Measurements from ENCODE around the gene ARL6IP5. TPM values are rescaled to one million over a fixed set of nuclear protein-coding genes. Genes with fewer than 3 reads are reported as not detected.

Gene ARL6IP5
- total and polyA plus RNA-seq, 4 donors = 25.1 to 46.0 (median 33.8) TPM

DNA sequence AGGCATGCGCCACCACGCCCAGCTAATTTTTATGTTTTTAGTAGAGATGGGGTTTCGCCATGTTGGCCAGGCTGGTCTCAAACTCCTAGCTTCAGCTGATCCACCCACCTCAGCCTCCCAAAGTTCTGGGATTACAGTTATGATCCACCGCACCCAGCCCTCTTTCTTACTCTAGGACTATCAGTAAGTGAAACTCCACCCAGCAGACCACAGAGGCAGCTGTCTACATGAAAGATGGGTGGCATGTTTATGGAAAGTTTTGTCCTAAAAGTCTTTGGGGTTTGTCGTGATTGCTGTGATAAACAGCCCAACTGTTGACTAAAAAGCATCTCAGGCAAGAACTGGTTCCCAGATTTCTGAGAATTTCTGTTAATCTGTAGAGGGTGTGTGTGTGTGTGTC, 10.9 kb downstream of the ARL6IP5 start (continued):
- TF ChIP-seq RAD21 (IDR thresholded peaks at IDR 0.05) = no peak

DNA sequence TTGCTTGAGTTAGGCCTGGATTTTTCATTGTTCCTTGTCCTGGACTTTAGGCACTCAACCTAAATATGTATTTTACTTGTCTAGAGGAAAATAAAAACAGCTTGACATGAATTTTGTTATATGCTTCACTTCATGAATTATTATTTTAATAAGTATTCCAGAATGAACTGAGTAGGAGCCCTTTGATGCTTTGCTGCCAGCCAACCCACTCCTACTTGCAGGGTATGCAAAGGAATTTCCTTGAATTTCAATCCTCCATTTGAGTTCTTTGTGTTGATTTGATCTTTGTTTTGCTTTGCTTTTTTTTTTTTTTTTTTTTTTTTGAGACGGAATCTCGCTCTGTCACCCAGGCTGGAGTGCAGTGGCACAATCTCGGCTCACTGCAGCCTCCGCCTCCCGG, 11.6 kb downstream of the ARL6IP5 start:
- Histone ChIP-seq H3K27me3 (ENCODE audit: control insufficient read depth in 4 of 4, insufficient read depth in 4 of 4, low read length in 3 of 4) (no peaks in the 10 kb centered on the region), H3K27ac (ENCODE audit: low read depth in 1 of 2, low read length in 2 of 2) (no peak overlapping the region), H3K4me3 (ENCODE audit: low read depth in 1 of 3, low read length in 3 of 3) (no peak overlapping the region), H3K4me1 (ENCODE audit: control insufficient read depth in 4 of 4, insufficient read depth in 4 of 4, low read length in 3 of 4) (peaks cover 5 to 26% (median 22%) of the 10 kb centered on the region in 4 donors), H3K9ac (ENCODE audit: low read depth in 1 of 2, low read length in 2 of 2) (no peak overlapping the region), H3K9me3 (ENCODE audit: control insufficient read depth in 4 of 4, low read length in 3 of 4) (no peaks in the 10 kb centered on the region), H3K36me3 (ENCODE audit: control insufficient read depth in 4 of 4, insufficient read depth in 3 of 4, low read depth in 1 of 4, low read length in 3 of 4) (no peaks in the 10 kb centered on the region)
- no peak for TF ChIP-seq NR2F2 (IDR thresholded peaks at IDR 0.05)
- no peak for DNase-seq (ENCODE audit: low spot score)
- WGBS = 95% methylated on average over 4 of the region's 5 CpGs

DNA sequence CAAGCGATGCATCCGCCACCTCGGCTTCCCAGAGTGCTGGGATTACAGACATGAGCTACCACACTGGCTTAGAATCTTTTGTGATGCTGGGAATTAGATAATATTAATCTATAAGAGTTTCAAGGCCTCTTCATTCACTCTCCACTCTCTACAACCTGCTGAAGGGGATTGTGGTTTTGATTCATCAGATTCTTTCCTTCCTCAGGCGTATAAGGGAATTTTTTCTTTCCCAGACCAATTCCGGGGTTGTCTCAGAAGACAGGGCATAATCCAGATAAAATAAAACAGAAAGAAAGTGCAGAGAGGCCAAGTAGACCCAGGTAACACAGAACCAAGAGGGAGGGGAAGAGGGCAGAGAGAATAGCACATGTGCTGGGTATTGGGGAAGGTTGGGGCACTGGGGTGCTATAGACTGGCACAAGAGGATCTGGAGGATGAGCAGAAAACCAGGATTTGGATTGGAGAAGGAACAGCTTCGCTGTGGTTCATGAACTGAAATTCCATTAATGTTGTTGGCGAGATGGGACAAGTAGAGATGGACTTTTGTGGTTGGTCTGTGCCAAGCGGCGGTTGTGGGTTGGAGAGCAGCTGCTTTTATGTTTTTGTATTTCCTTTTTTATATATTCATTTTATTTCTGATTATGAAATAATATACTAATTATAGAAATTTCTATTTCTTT, 12.8 kb downstream of the ARL6IP5 start:
- WGBS = 92% methylated on average over 9 of the region's 9 CpGs
- Histone ChIP-seq H3K36me3 (ENCODE audit: control insufficient read depth in 4 of 4, insufficient read depth in 3 of 4, low read depth in 1 of 4, low read length in 3 of 4) (peaks cover 0 to 9% (median 5%) of the 10 kb centered on the region in 4 donors), H3K4me1 (ENCODE audit: control insufficient read depth in 4 of 4, insufficient read depth in 4 of 4, low read length in 3 of 4) (peaks cover 6 to 14% (median 12%) of the 10 kb centered on the region in 4 donors), H3K27me3 (ENCODE audit: control insufficient read depth in 4 of 4, insufficient read depth in 4 of 4, low read length in 3 of 4) (no peaks in the 10 kb centered on the region), H3K27ac (ENCODE audit: low read depth in 1 of 2, low read length in 2 of 2) (no peak overlapping the region), H3K4me3 (ENCODE audit: low read depth in 1 of 3, low read length in 3 of 3) (no peak overlapping the region), H3K9ac (ENCODE audit: low read depth in 1 of 2, low read length in 2 of 2) (no peak overlapping the region), H3K9me3 (ENCODE audit: control insufficient read depth in 4 of 4, low read length in 3 of 4) (no peaks in the 10 kb centered on the region)
- no peak for DNase-seq (ENCODE audit: low spot score)
- TF ChIP-seq FOXA2 (IDR thresholded peaks at IDR 0.05) (no peak), HNF4A (conservative IDR thresholded peaks at IDR 0.05) (no peak), GABPA (IDR thresholded peaks at IDR 0.05 in 1 of 2, conservative IDR thresholded peaks at IDR 0.05 in 1 of 2) (no peak), RXRA (IDR thresholded peaks at IDR 0.05) (no peak)
- TF ChIP-seq, protein P1, sequence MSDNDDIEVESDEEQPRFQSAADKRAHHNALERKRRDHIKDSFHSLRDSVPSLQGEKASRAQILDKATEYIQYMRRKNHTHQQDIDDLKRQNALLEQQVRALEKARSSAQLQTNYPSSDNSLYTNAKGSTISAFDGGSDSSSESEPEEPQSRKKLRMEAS (IDR thresholded peaks at IDR 0.05) = no peak
- TF ChIP-seq, protein P2, sequence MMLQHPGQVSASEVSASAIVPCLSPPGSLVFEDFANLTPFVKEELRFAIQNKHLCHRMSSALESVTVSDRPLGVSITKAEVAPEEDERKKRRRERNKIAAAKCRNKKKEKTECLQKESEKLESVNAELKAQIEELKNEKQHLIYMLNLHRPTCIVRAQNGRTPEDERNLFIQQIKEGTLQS (IDR thresholded peaks at IDR 0.05) = no peak

DNA sequence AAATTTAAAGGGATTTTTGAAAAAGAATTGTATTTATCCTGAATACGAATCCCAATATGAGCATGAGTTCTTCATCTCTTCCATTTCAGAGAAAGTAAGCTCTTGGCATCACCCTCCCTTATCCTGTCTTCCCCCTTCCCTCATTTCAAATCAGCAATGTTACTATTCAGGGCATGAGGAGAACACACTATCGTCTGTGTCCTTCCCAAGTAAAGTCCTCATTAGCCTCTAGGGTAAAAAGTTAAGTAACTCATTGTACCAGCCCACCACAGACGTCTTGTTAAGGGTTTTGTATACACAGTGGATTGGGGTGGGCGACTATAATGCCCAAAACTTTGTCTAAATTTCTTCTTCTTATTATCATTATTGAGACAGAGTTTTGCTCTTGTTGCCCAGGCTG, 14.8 kb downstream of the ARL6IP5 start:
- H3K27me3 ChIP-seq (ENCODE audit: control insufficient read depth in 4 of 4, insufficient read depth in 4 of 4, low read length in 3 of 4) = no peaks in the 10 kb centered on the region
- no peak for DNase-seq (ENCODE audit: low spot score)
- H3K27ac ChIP-seq (ENCODE audit: low read depth in 1 of 2, low read length in 2 of 2) = no peak overlapping the region
- H3K4me3 ChIP-seq (ENCODE audit: low read depth in 1 of 3, low read length in 3 of 3) = no peak overlapping the region
- WGBS = 92% methylated on average over 4 of the region's 4 CpGs
- no peak overlapping the region for H3K9ac ChIP-seq (ENCODE audit: low read depth in 1 of 2, low read length in 2 of 2)
- no peaks in the 10 kb centered on the region for H3K9me3 ChIP-seq (ENCODE audit: control insufficient read depth in 4 of 4, low read length in 3 of 4)
- TF ChIP-seq GABPA (IDR thresholded peaks at IDR 0.05 in 1 of 2, conservative IDR thresholded peaks at IDR 0.05 in 1 of 2) (no peak), SP1 (IDR thresholded peaks at IDR 0.05) (no peak), RXRA (IDR thresholded peaks at IDR 0.05) (no peak), NR2F2 (IDR thresholded peaks at IDR 0.05) (no peak), RAD21 (IDR thresholded peaks at IDR 0.05) (no peak), HNF4A (conservative IDR thresholded peaks at IDR 0.05) (no peak)
- TF ChIP-seq, protein P3, sequence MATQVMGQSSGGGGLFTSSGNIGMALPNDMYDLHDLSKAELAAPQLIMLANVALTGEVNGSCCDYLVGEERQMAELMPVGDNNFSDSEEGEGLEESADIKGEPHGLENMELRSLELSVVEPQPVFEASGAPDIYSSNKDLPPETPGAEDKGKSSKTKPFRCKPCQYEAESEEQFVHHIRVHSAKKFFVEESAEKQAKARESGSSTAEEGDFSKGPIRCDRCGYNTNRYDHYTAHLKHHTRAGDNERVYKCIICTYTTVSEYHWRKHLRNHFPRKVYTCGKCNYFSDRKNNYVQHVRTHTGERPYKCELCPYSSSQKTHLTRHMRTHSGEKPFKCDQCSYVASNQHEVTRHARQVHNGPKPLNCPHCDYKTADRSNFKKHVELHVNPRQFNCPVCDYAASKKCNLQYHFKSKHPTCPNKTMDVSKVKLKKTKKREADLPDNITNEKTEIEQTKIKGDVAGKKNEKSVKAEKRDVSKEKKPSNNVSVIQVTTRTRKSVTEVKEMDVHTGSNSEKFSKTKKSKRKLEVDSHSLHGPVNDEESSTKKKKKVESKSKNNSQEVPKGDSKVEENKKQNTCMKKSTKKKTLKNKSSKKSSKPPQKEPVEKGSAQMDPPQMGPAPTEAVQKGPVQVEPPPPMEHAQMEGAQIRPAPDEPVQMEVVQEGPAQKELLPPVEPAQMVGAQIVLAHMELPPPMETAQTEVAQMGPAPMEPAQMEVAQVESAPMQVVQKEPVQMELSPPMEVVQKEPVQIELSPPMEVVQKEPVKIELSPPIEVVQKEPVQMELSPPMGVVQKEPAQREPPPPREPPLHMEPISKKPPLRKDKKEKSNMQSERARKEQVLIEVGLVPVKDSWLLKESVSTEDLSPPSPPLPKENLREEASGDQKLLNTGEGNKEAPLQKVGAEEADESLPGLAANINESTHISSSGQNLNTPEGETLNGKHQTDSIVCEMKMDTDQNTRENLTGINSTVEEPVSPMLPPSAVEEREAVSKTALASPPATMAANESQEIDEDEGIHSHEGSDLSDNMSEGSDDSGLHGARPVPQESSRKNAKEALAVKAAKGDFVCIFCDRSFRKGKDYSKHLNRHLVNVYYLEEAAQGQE (IDR thresholded peaks at IDR 0.05) = no peak
- TF ChIP-seq, protein P1 (IDR thresholded peaks at IDR 0.05) = no peak
- TF ChIP-seq, protein P4, sequence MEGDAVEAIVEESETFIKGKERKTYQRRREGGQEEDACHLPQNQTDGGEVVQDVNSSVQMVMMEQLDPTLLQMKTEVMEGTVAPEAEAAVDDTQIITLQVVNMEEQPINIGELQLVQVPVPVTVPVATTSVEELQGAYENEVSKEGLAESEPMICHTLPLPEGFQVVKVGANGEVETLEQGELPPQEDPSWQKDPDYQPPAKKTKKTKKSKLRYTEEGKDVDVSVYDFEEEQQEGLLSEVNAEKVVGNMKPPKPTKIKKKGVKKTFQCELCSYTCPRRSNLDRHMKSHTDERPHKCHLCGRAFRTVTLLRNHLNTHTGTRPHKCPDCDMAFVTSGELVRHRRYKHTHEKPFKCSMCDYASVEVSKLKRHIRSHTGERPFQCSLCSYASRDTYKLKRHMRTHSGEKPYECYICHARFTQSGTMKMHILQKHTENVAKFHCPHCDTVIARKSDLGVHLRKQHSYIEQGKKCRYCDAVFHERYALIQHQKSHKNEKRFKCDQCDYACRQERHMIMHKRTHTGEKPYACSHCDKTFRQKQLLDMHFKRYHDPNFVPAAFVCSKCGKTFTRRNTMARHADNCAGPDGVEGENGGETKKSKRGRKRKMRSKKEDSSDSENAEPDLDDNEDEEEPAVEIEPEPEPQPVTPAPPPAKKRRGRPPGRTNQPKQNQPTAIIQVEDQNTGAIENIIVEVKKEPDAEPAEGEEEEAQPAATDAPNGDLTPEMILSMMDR (IDR thresholded peaks at IDR 0.05; ENCODE audit: low read depth, low read length, missing input control) = no peak
- H3K4me1 ChIP-seq (ENCODE audit: control insufficient read depth in 4 of 4, insufficient read depth in 4 of 4, low read length in 3 of 4) = peaks cover 0 to 2% (median 0%) of the 10 kb centered on the region in 4 donors
- H3K36me3 ChIP-seq (ENCODE audit: control insufficient read depth in 4 of 4, insufficient read depth in 3 of 4, low read depth in 1 of 4, low read length in 3 of 4) = peaks cover 0 to 21% (median 14%) of the 10 kb centered on the region in 4 donors
